Coronary artery (tissue), 2 donors: ENCODE measurements around the gene GRIPAP1.

Source experiments
- DNase-seq: peaks from one replicate; pipeline ENCODE4 v3.0.0-alpha.2; 2017; ENCODE audit warnings: low spot score
- H3K27ac ChIP-seq, 2 donors: fragments of 200-600 bp; sonication (generic); one replicate each; pipeline ENCODE4 v1.5.1; 2016 to 2019
- H3K4me3 ChIP-seq: fragments of 200-600 bp; sonication (generic); 2 replicates; pipeline ENCODE4 v1.5.1; 2016; ENCODE audit warnings: mild to moderate bottlenecking, moderate library complexity
- TF ChIP-seq, protein P1 (sequence below): fragments of 200-600 bp; sonication (generic); IDR thresholded peaks from one replicate; pipeline ENCODE4 v1.5.1; 2019; ENCODE audit warnings: antibody characterized with exemption

The GRIPAP1 gene, protein sequence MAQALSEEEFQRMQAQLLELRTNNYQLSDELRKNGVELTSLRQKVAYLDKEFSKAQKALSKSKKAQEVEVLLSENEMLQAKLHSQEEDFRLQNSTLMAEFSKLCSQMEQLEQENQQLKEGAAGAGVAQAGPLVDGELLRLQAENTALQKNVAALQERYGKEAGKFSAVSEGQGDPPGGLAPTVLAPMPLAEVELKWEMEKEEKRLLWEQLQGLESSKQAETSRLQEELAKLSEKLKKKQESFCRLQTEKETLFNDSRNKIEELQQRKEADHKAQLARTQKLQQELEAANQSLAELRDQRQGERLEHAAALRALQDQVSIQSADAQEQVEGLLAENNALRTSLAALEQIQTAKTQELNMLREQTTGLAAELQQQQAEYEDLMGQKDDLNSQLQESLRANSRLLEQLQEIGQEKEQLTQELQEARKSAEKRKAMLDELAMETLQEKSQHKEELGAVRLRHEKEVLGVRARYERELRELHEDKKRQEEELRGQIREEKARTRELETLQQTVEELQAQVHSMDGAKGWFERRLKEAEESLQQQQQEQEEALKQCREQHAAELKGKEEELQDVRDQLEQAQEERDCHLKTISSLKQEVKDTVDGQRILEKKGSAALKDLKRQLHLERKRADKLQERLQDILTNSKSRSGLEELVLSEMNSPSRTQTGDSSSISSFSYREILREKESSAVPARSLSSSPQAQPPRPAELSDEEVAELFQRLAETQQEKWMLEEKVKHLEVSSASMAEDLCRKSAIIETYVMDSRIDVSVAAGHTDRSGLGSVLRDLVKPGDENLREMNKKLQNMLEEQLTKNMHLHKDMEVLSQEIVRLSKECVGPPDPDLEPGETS

DNA sequence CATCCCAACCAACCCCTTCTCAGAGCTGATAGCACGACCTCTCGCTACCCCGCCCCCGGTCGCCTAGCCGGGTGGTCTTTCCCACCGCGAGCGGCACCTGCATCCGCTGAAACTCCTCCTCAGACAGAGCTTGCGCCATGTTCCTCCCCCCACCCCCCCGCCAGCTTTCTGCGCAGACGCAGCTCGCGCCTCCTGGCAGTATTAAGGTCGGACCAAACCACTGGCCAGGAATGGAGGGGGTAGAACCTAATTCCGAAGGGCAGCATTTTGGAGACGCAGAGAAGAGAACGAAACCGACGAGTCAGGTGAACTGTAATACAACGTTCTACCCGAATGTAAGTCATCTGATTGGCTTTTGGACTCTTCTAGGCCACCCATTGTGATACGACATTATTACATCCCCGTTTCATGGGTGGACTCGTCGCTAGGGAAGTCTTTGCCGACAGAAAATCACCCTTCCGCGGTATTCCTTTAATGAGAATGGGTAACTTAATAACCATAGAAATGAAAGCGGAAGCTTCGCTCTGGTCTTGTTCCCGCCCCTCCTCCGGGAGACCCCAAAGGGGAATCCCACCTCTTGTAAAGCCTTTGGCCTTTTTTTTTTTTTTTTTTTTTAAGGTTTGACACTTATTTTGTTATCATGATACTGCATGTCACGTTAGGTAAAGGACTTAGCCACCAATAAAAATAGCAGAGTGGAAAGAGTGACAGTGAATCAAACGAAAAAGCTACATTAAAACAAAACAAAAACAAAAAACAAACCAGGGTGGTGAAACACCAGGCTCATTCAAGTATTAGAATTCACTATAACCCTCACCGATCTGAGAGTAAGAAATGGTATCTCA, at the start of gene GRIPAP1:
Gene GRIPAP1 (minus strand): TSS at position 174 of the 845 bp plus-strand sequence. CDS start 35 bp downstream, at position 139.
- H3K4me3 ChIP-seq = peak within 1 kb of the TSS; percentile 79
- TF ChIP-seq, protein P1, sequence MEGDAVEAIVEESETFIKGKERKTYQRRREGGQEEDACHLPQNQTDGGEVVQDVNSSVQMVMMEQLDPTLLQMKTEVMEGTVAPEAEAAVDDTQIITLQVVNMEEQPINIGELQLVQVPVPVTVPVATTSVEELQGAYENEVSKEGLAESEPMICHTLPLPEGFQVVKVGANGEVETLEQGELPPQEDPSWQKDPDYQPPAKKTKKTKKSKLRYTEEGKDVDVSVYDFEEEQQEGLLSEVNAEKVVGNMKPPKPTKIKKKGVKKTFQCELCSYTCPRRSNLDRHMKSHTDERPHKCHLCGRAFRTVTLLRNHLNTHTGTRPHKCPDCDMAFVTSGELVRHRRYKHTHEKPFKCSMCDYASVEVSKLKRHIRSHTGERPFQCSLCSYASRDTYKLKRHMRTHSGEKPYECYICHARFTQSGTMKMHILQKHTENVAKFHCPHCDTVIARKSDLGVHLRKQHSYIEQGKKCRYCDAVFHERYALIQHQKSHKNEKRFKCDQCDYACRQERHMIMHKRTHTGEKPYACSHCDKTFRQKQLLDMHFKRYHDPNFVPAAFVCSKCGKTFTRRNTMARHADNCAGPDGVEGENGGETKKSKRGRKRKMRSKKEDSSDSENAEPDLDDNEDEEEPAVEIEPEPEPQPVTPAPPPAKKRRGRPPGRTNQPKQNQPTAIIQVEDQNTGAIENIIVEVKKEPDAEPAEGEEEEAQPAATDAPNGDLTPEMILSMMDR = no peak
- DNase-seq = peak; percentile 84
- peak within 1 kb of the TSS; percentile 46 to 88 for H3K27ac ChIP-seq

DNA sequence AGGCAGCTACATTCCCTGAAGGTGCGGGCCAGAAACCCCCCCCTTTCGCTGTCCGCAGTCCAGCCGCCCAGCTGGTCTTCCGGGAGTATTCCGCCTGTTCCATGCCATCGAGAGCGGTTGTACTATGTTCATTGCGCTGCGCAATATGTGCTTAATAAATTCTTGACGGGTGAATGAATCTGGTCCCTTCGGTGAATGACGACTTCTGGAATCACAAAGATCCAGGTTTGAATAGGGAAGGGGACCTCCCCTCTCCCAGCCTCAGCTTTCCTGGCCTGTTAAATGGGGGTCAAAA, 41.9 kb upstream of the GRIPAP1 start:
- DNase-seq = no peak
- H3K4me3 ChIP-seq = peak overlapping the region; percentile 50
- peak overlapping the region in 1 of 2 donors; percentile 85 for H3K27ac ChIP-seq
- TF ChIP-seq, protein P1 = no peak

DNA sequence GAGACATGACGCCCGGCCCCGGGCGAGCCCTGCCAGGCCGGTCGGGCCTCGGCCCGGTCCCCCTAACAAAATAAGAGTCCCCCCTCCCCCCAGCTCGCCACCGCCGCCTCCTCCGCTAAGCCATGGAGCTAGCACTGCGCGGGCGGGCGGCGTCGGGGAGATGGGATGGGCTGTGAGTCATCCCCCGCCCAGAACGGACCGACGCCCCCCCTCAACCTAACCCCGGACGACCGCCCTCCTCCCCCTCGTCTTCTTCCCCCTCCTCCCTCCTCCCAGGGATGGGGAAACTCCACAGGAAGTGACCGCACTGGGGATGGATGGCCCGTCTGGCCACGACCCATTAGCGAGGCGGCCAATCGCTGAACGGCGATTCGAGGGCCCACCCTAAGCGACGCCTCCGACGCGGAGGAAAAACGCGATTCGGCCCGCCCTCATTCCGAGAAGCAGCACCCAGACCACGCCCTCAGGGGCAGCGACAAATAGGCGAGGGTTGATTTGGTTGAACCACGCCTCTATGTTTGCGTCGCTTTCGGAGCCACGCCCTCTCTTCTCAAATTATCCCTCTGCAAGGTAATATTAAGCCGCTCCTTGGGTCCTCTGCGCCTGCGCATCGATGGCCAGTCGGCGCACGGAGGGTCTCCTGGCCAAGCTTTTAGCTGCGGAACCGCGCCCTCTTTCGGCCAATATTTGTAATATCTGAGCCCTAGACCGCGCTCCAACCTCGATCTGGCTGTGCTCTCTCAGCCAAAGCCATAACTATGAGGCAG, 41.3 kb upstream of the GRIPAP1 start, which contains the start of gene TFE3:
Gene TFE3 (minus strand): TSS at position 138 of the 767 bp plus-strand sequence. CDS start 131 bp downstream, at position 7.
- H3K27ac ChIP-seq = peak within 1 kb of the TSS; percentile 94 to 97
- peak; percentile 99 for DNase-seq
- peak within 1 kb of the TSS; percentile 81 for H3K4me3 ChIP-seq
- TF ChIP-seq, protein P1 = no peak

DNA sequence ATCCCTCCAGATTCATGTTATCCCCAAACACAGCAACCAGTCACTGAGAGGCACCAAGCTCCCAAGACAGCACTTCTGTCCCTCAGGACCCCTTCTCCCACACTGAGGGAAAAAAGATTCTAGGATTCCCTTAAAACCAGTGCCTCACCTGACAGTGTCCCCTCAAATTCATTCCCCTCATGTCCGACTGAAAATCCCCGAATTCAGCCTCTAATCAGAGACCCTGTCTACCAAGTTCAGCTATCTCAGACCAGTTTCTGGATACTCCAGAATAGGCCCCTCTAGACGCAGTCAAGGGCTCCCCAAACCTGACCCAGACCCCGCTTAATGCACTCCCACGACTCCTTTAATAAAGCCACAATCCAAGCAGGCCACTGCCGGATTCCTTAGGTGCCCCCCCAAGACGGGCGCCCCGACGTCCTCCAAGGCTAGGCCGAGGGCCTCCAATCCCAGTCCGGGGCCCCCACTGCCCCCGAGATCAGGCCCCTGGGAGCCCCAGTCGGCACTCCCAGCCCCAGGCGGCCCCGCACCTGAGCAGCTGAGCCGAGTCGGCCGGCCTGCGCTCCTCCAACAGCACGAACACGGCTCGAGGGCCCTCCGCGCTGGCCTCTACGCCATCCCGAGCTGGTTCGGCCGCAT, 40.6 kb upstream of the GRIPAP1 start:
- no peak for DNase-seq
- TF ChIP-seq, protein P1 = no peak
- Histone ChIP-seq H3K27ac (peak overlapping the region; percentile 94 to 97), H3K4me3 (peak overlapping the region; percentile 81)

DNA sequence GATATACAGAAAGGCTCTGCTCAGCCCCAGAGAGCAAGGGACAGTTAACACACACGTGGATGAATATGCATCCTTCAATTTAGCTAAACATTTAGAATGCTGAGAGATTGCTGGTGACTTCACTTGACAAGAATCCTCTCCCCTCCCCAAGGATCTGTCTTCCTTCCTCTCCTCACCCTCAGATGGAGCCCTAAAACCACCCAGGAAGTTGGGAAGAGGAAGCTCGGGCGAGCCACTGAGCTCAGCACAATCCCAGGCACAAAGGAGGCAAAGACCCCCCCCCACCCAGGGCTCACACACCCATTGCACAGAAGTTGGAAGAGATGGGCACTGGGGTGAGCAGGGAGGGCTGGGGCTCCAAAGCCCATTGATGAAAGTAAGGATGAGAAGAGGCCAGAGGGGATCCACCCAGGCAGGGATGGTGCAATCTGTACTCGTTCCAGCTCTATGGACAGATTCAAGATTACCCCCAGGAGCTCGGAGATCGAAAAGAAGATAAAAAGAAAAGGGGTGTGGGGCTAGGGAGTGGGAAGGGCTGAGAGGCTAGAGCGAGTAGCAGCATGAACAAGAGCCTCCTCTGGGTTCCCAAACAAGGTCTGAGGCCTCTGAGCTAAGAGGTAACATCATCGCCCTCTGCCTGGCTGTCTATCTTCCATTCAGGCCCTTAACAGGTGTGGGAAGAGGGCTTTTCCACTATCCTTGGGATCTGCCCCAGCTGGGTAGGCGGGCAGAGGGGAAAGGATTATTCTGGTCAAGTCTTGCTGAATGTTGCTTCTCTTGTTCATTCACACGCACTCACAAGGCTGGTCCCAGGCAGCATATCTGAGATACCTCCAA, 39.9 kb upstream of the GRIPAP1 start:
- Histone ChIP-seq H3K4me3 (peak overlapping the region; percentile 81), H3K27ac (peak overlapping the region; percentile 94 to 97)
- TF ChIP-seq, protein P1 = no peak
- DNase-seq = no peak
